Measurements from ENCODE around the gene TSPAN8. TPM values are rescaled to one million over a fixed set of nuclear protein-coding genes. Genes with fewer than 3 reads are reported as not detected.

TSPAN8 gene
- 64.7 TPM for polyA plus RNA-seq (2012; ENCODE audit: insufficient read depth, insufficient read length, low read depth)

DNA sequence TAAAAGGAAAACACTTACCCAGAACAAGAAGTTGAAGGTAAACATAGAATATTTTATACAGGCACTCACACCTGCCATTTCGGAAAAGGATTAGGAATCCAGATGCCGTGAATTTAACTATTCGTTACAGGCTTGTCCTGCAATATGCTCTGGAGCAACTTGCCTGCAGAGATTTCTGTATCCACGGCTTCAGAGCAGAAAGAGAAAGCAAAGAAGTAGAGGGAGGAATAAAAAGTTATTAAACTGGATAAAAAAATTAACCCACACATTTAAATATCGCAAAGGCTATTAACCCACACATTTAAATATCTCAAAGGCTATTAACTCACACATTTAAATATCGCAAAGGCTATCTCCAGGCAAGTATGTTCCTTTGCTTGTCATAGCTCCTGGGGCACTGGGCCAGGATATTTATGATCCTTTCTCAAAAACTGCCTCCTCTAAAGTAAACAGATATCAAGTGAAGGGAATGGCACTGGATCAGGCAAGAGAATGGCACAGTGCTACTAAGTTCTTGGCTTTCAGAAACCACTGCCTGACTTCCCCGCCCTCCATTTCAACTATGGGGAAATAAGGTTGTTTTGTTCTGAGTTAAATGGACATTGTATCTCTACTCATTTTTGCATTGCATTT lies at the start of gene TSPAN8:
TSS of gene TSPAN8 (minus strand) at position 399 of the 633 bp plus-strand sequence. CDS start at position 78, 321 bp downstream.
- no peaks in the 10 kb centered on the region for H3K27me3 ChIP-seq
- no peak for DNase-seq
- H3K4me3 ChIP-seq (ENCODE audit: low read depth, low read length), result peak within 1 kb of the TSS; percentile 42
- H3K4me1 ChIP-seq, result peaks cover 42% of the 10 kb centered on the region
- TF ChIP-seq CTCF (IDR thresholded peaks at IDR 0.05; ENCODE audit: low read depth, low read length), result no peak
- H3K9me3 ChIP-seq, result no peaks in the 10 kb centered on the region
- no peaks in the 10 kb centered on the region for H3K36me3 ChIP-seq

- Histone ChIP-seq H3K36me3 (no peaks in the 10 kb centered on the region; the same call in 1 of the 2 replicates), H3K27me3 (no peaks in the 10 kb centered on the region), H3K4me3 (ENCODE audit: low read depth, low read length) (no peak overlapping the region), H3K4me1 (0 out of 2 replicates have a peak, but pooled peaks cover 3% of the 10 kb centered on the region), H3K9me3 (no peaks in the 10 kb centered on the region)
- TF ChIP-seq CTCF (IDR thresholded peaks at IDR 0.05; ENCODE audit: low read depth, low read length), result no peak
- no peak for DNase-seq
Observed at GRCh38 chr12:71201136-71201679, 43.4 kb upstream of the TSPAN8 start.

- Histone ChIP-seq H3K36me3 (no peaks in the 10 kb centered on the region; the same call in 1 of the 2 replicates), H3K9me3 (no peaks in the 10 kb centered on the region), H3K27me3 (no peaks in the 10 kb centered on the region), H3K4me1 (peaks cover 5% of the 10 kb centered on the region), H3K4me3 (ENCODE audit: low read depth, low read length) (no peak overlapping the region)
- DNase-seq, result no peak
- TF ChIP-seq CTCF (IDR thresholded peaks at IDR 0.05; ENCODE audit: low read depth, low read length), result no peak
Observed at GRCh38 chr12:71200706-71201105, 42.9 kb upstream of the TSPAN8 start.

DNA sequence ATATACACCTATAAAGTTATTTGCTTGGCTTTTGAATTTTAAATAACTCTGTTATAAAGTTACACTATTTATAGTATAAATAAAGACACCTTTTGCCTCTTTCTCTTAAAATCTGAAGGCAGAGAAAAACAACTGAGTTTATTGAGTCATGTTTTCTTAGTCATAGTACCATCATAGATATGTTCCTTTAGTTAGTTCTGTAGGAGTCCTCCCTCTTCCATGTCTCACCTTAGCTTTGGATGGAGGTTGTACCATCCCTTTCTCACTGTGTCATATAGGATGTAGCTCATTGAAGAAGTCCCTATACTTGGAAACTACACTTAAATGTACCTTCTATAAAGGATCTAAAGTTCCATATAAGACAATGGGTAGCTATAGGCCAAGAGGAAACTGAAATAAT lies 39.7 kb upstream of the TSPAN8 start:
- no peak for DNase-seq

GRCh38 chr12:71195338-71195896 lies 37.6 kb upstream of the TSPAN8 start:
- Histone ChIP-seq H3K4me1 (peaks cover 32% of the 10 kb centered on the region), H3K36me3 (no peaks in the 10 kb centered on the region; the same call in 1 of the 2 replicates), H3K4me3 (ENCODE audit: low read depth, low read length) (no peak overlapping the region), H3K9me3 (no peaks in the 10 kb centered on the region), H3K27me3 (no peaks in the 10 kb centered on the region)
- TF ChIP-seq CTCF (IDR thresholded peaks at IDR 0.05; ENCODE audit: low read depth, low read length), result no peak
- DNase-seq, result peak; percentile 27

More for the DNA sequence above, 39.7 kb upstream of the TSPAN8 start:
- Histone ChIP-seq H3K9me3 (no peaks in the 10 kb centered on the region), H3K27me3 (no peaks in the 10 kb centered on the region), H3K36me3 (no peaks in the 10 kb centered on the region; the same call in 1 of the 2 replicates), H3K4me3 (ENCODE audit: low read depth, low read length) (no peak overlapping the region), H3K4me1 (peaks cover 25% of the 10 kb centered on the region)
- TF ChIP-seq CTCF (IDR thresholded peaks at IDR 0.05; ENCODE audit: low read depth, low read length), result no peak

DNA sequence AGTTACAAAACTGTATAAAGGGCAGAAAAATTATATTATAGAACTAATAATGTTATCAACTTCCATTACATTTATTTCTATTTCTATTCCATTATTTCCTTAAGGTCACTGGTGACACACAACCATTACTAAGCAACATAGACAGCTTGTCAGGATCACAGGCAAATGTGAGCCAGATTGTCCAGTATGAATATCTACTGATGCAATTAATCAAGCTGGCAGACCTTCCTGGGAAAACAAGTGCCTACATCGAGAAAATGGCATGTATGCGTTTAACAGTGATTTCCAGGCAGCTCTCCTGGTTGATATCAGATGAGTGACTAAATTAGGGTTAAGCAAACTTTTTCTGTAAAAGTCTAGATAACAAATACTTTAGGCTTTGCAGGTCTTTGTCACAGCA lies 36.9 kb upstream of the TSPAN8 start:
- peaks cover 36% of the 10 kb centered on the region for H3K4me1 ChIP-seq
- H3K27me3 ChIP-seq, result no peaks in the 10 kb centered on the region
- no peak for TF ChIP-seq CTCF (IDR thresholded peaks at IDR 0.05; ENCODE audit: low read depth, low read length)
- peak; percentile 74 for DNase-seq
- H3K4me3 ChIP-seq (ENCODE audit: low read depth, low read length), result 0 out of 2 replicates have a peak overlapping the region, but pooled peaks have one; percentile 13
- no peaks in the 10 kb centered on the region; the same call in 1 of the 2 replicates for H3K36me3 ChIP-seq
- no peaks in the 10 kb centered on the region for H3K9me3 ChIP-seq
